Natural killer cell treated with Interleukin-12 subunit alpha and Interleukin-12 subunit beta and Interleukin-15 and Interleukin-18, amount 100 ng/mL, for 72 hours (primary cell): ENCODE data around the gene RFPL4AL1. TPM values are rescaled to one million over a fixed set of nuclear protein-coding genes. Genes with fewer than 3 reads are reported as not detected.
A peak's percentile ranks its signal among the peaks of the same experiment; 100 is the strongest.

Experiments
- ATAC-seq, 2 donors: fragments of 150-1000 bp; cut with Tn5 transposase in 1 of 2; sonication (Bioruptor Pico), chemical (Tn5 transposase) in 1 of 2; 2 replicates each; pipeline ENCODE4 v1.10.0; 2021
- DNase-seq: peaks from one replicate; pipeline ENCODE4 v3.0.0; 2022; ENCODE audit warnings: low spot score
- H3K27ac Mint-ChIP-seq, 2 donors: 1 replicate in 1 of 2; 2 replicates in 1 of 2; pipeline ENCODE4 v1.8.0; 2022; ENCODE audit warnings: mixed read lengths in 2 of 2, mild to moderate bottlenecking in 1 of 2, moderate library complexity in 1 of 2
- H3K27me3 Mint-ChIP-seq, 2 donors: 1 replicate in 1 of 2; 2 replicates in 1 of 2; pipeline ENCODE4 v1.8.0; 2022; ENCODE audit warnings: mixed read lengths in 2 of 2
- H3K36me3 Mint-ChIP-seq: one replicate; pipeline ENCODE4 v1.8.0; 2022; ENCODE audit warnings: mixed read lengths
- H3K4me1 Mint-ChIP-seq, 2 donors: 1 replicate in 1 of 2; 2 replicates in 1 of 2; pipeline ENCODE4 v1.8.0; 2022; ENCODE audit warnings: low read depth in 2 of 2, mixed read lengths in 2 of 2, mild to moderate bottlenecking in 1 of 2
- H3K4me3 Mint-ChIP-seq: one replicate; pipeline ENCODE4 v1.8.0; 2022; ENCODE audit warnings: mixed read lengths
- H3K9me3 Mint-ChIP-seq: 2 replicates; pipeline ENCODE4 v1.8.0; 2022; ENCODE audit warnings: mixed read lengths
- total RNA-seq, 2 donors: library from RNA; stranded (reverse); gene quantifications; one replicate each; pipeline ENCODE4 v1.2.3, GENCODE V29; 2022

RFPL4AL1 gene
- total RNA-seq, 2 donors from 2014 or later = not detected

- H3K36me3 Mint-ChIP-seq = no peaks in the 10 kb centered on the region
- H3K9me3 Mint-ChIP-seq = no peaks in the 10 kb centered on the region
- no peak for DNase-seq
- peaks cover 4 to 15% of the 10 kb centered on the region in 2 donors for H3K27me3 Mint-ChIP-seq
- no peak overlapping the region for H3K27ac Mint-ChIP-seq
- no peak for ATAC-seq
- H3K4me3 Mint-ChIP-seq = no peak overlapping the region
- no peaks in the 10 kb centered on the region for H3K4me1 Mint-ChIP-seq
These were observed 26.1 kb downstream of the RFPL4AL1 start for GRCh38 chr19:55795021-55795420.

- Mint-ChIP-seq H3K27ac (no peak overlapping the region), H3K9me3 (peaks cover 6% of the 10 kb centered on the region), H3K4me1 (no peaks in the 10 kb centered on the region), H3K27me3 (peaks cover 9 to 21% of the 10 kb centered on the region in 2 donors), H3K36me3 (no peaks in the 10 kb centered on the region), H3K4me3 (no peak overlapping the region)
- DNase-seq (no peak), ATAC-seq (no peak)
These were observed 32.5 kb downstream of the RFPL4AL1 start for GRCh38 chr19:55801416-55801815.

GRCh38 chr19:55802281-55802680 lies 33.4 kb downstream of the RFPL4AL1 start:
- no peak for ATAC-seq
- H3K27me3 Mint-ChIP-seq = peaks cover 9 to 28% of the 10 kb centered on the region in 2 donors
- H3K4me1 Mint-ChIP-seq = no peaks in the 10 kb centered on the region
- no peak for DNase-seq
- no peak overlapping the region for H3K4me3 Mint-ChIP-seq
- no peak overlapping the region for H3K27ac Mint-ChIP-seq
- no peaks in the 10 kb centered on the region for H3K36me3 Mint-ChIP-seq
- peaks cover 11% of the 10 kb centered on the region for H3K9me3 Mint-ChIP-seq

GRCh38 chr19:55809381-55810058 lies 40.6 kb downstream of the RFPL4AL1 start:
- Mint-ChIP-seq H3K27me3 (peaks cover 3 to 18% of the 10 kb centered on the region in 2 donors), H3K27ac (no peak overlapping the region), H3K4me3 (no peak overlapping the region), H3K9me3 (peaks cover 11% of the 10 kb centered on the region), H3K36me3 (no peaks in the 10 kb centered on the region), H3K4me1 (no peaks in the 10 kb centered on the region)
- DNase-seq (no peak), ATAC-seq (peak in 1 of 2 donors; percentile 57)

GRCh38 chr19:55811340-55811739 lies 42.4 kb downstream of the RFPL4AL1 start:
- ATAC-seq (no peak), DNase-seq (no peak)
- Mint-ChIP-seq H3K4me3 (no peak overlapping the region), H3K27me3 (peaks cover 3 to 15% of the 10 kb centered on the region in 2 donors), H3K27ac (no peak overlapping the region), H3K4me1 (no peaks in the 10 kb centered on the region), H3K9me3 (peaks cover 9% of the 10 kb centered on the region), H3K36me3 (no peaks in the 10 kb centered on the region)

- ATAC-seq (no peak), DNase-seq (no peak)
- H3K4me1 Mint-ChIP-seq = no peaks in the 10 kb centered on the region
- peaks cover 4% of the 10 kb centered on the region for H3K9me3 Mint-ChIP-seq
- H3K36me3 Mint-ChIP-seq = no peaks in the 10 kb centered on the region
- H3K27me3 Mint-ChIP-seq = peaks cover 3 to 5% of the 10 kb centered on the region in 2 donors
- H3K4me3 Mint-ChIP-seq = no peak overlapping the region
- no peak overlapping the region for H3K27ac Mint-ChIP-seq
These were observed 43.5 kb downstream of the RFPL4AL1 start for GRCh38 chr19:55812449-55812848.

GRCh38 chr19:55813906-55814305 lies 45.0 kb downstream of the RFPL4AL1 start:
- DNase-seq = no peak
- Mint-ChIP-seq H3K9me3 (peaks cover 4% of the 10 kb centered on the region), H3K27me3 (peaks cover 3 to 5% of the 10 kb centered on the region in 2 donors), H3K4me1 (no peaks in the 10 kb centered on the region), H3K27ac (no peak overlapping the region), H3K4me3 (no peak overlapping the region), H3K36me3 (no peaks in the 10 kb centered on the region)
- ATAC-seq = no peak

GRCh38 chr19:55820037-55820436 lies 51.1 kb downstream of the RFPL4AL1 start:
- ATAC-seq (no peak), DNase-seq (no peak)
- no peaks in the 10 kb centered on the region for H3K4me1 Mint-ChIP-seq
- H3K36me3 Mint-ChIP-seq = no peaks in the 10 kb centered on the region
- H3K27ac Mint-ChIP-seq = no peak overlapping the region
- no peak overlapping the region for H3K4me3 Mint-ChIP-seq
- no peaks in the 10 kb centered on the region for H3K27me3 Mint-ChIP-seq
- no peaks in the 10 kb centered on the region for H3K9me3 Mint-ChIP-seq

Other genes with a start within 250 kb of the RFPL4AL1 start
- not detected for gene SBK2, start 232.0 kb upstream of the RFPL4AL1 start, total RNA-seq
- gene SBK3, start 223.6 kb upstream of the RFPL4AL1 start, total RNA-seq = not detected
- gene ZNF579, start 188.3 kb upstream of the RFPL4AL1 start, total RNA-seq = 10 to 100 TPM in 1 of 2 donors, 1 to 10 TPM in 1; 6.5 to 10.2 TPM
- gene FIZ1, start 169.6 kb upstream of the RFPL4AL1 start, total RNA-seq = 10 to 100 TPM; 11.8 to 15.8 TPM
- gene ZNF524, start 168.8 kb upstream of the RFPL4AL1 start, total RNA-seq = 10 to 100 TPM; 10.6 to 14.7 TPM
- 10 to 100 TPM; 15.4 to 20.7 TPM for gene ZNF865, start 163.5 kb upstream of the RFPL4AL1 start, total RNA-seq
- gene ZNF784, start 144.6 kb upstream of the RFPL4AL1 start, total RNA-seq = 1 to 10 TPM; 2.6 to 4.5 TPM
- 10 to 100 TPM; 35.7 to 39.5 TPM for gene ZNF580, start 128.1 kb upstream of the RFPL4AL1 start, total RNA-seq
- gene ZNF581, start 125.5 kb upstream of the RFPL4AL1 start, total RNA-seq = 10 to 100 TPM; 15.1 to 27.6 TPM
- 1 to 10 TPM; 1.9 to 3.3 TPM for gene CCDC106, start 120.9 kb upstream of the RFPL4AL1 start, total RNA-seq
- gene U2AF2, start 114.1 kb upstream of the RFPL4AL1 start, total RNA-seq = 100 to 1,000 TPM; 266 to 434 TPM
- 10 to 100 TPM; 40.7 to 63.9 TPM for gene EPN1, start 93.9 kb upstream of the RFPL4AL1 start, total RNA-seq
- gene NLRP9, start 30.7 kb upstream of the RFPL4AL1 start, total RNA-seq = not detected
- not detected for gene RFPL4A, start 10.0 kb upstream of the RFPL4AL1 start, total RNA-seq
- not detected for gene NLRP11, start 62.9 kb downstream of the RFPL4AL1 start, total RNA-seq
- not detected for gene NLRP4, start 67.4 kb downstream of the RFPL4AL1 start, total RNA-seq
- not detected for gene NLRP13, start 163.2 kb downstream of the RFPL4AL1 start, total RNA-seq
- gene NLRP8, start 178.7 kb downstream of the RFPL4AL1 start, total RNA-seq = not detected
- gene NLRP5, start 217.7 kb downstream of the RFPL4AL1 start, total RNA-seq = not detected